OCI-LY7 (cell line): ENCODE data around the gene COP1. TPM values are rescaled to one million over a fixed set of nuclear protein-coding genes. Genes with fewer than 3 reads are reported as not detected.

Source experiments
- BruUV-seq: library from RNA; stranded (reverse); fragments of 400-500 nt; replicated peaks from 2 replicates; lab custom pipeline; 2021; lab: Mats Ljungman, UMichigan
- CTCF ChIA-PET: fragments of 300-600 bp; sonication (Branson Sonifier 250); formaldehyde crosslinking; loops from one replicate; lab custom pipeline; 2022; ENCODE audit warnings: antibody characterized with exemption; ENCODE audit not compliant: unreplicated experiment; lab: Charles Lee
- POLR2A ChIA-PET: fragments of 300-600 bp; sonication (Branson Sonifier 250); formaldehyde crosslinking; loops from one replicate; lab custom pipeline; 2022; ENCODE audit warnings: antibody characterized with exemption; lab: Charles Lee
- DNase-seq: peaks from one replicate; pipeline ENCODE4 v3.0.0-alpha.2; 2015; ENCODE audit warnings: low spot score
- H2AFZ ChIP-seq: fragments of 200-600 bp; sonication (generic), shearing (Covaris generic); 2 replicates; pipeline ENCODE4 v1.6.1; 2014; ENCODE audit warnings: mild to moderate bottlenecking, antibody characterized with exemption, low read length, moderate library complexity
- H3K27ac ChIP-seq: fragments of 200-600 bp; sonication (generic); 2 replicates; pipeline ENCODE4 v1.5.1; 2014; ENCODE audit warnings: mixed run types, low read depth, mild to moderate bottlenecking, moderate library complexity, low read length, inconsistent platforms; ENCODE audit not compliant: poor library complexity, severe bottlenecking
- H3K36me3 ChIP-seq: fragments of 200-600 bp; sonication (generic); 2 replicates; pipeline ENCODE4 v1.6.1; 2014; ENCODE audit warnings: mild to moderate bottlenecking, antibody characterized with exemption, low read length, moderate library complexity, mixed read lengths; ENCODE audit not compliant: insufficient read depth
- H3K4me1 ChIP-seq: fragments of 200-600 bp; sonication (generic); 2 replicates; pipeline ENCODE4 v1.5.1; 2014; ENCODE audit warnings: mild to moderate bottlenecking, low read length; ENCODE audit not compliant: insufficient read depth, poor library complexity, severe bottlenecking
- H3K4me2 ChIP-seq: fragments of 200-600 bp; sonication (generic); 2 replicates; pipeline ENCODE4 v1.6.1; 2014; ENCODE audit warnings: mild to moderate bottlenecking, low read length
- H3K4me3 ChIP-seq: fragments of 200-600 bp; sonication (generic); 2 replicates; pipeline ENCODE4 v1.5.1; 2014; ENCODE audit warnings: mild to moderate bottlenecking, low read depth, low read length; ENCODE audit not compliant: poor library complexity, severe bottlenecking
- H3K79me2 ChIP-seq: fragments of 200-600 bp; sonication (generic); 2 replicates; pipeline ENCODE4 v1.6.1; 2016; ENCODE audit warnings: low read depth, mild to moderate bottlenecking, low read length, moderate library complexity, mixed read lengths; ENCODE audit not compliant: insufficient read depth
- H3K9me2 ChIP-seq: fragments of 200-600 bp; sonication (generic); 2 replicates; pipeline ENCODE4 v1.6.1; 2016; ENCODE audit warnings: mild to moderate bottlenecking, low read length, mixed read lengths; ENCODE audit not compliant: insufficient read depth
- H3K9me3 ChIP-seq: fragments of 200-600 bp; sonication (generic); 2 replicates; pipeline ENCODE4 v1.6.1; 2014; ENCODE audit warnings: mild to moderate bottlenecking, mixed run types, low read length, mixed read lengths
- H4K20me1 ChIP-seq: fragments of 200-600 bp; sonication (generic); 2 replicates; pipeline ENCODE4 v1.6.1; 2014; ENCODE audit warnings: mild to moderate bottlenecking, antibody characterized with exemption, low read length, moderate library complexity, mixed read lengths; ENCODE audit not compliant: insufficient read depth
- CTCF ChIP-seq: fragments of 200-600 bp; sonication (generic); conservative IDR thresholded peaks from 2 replicates; pipeline ENCODE4 v1.5.1; 2014; ENCODE audit warnings: mild to moderate bottlenecking, antibody characterized with exemption, low read length, moderate library complexity, mixed read lengths
- EZH2phosphoT487 ChIP-seq: fragments of 200-600 bp; sonication (generic); IDR thresholded peaks from 2 replicates; pipeline ENCODE4 v1.6.1; 2018; ENCODE audit warnings: low read depth, borderline replicate concordance, mild to moderate bottlenecking, mixed run types, antibody characterized with exemption, low read length, moderate library complexity, mixed read lengths
- intact Hi-C: fragments of 100-400 bp; cut with micrococcal nuclease; formaldehyde crosslinking; loops from one replicate; pipeline ENCODE4 v1.10.0; 2022; ENCODE audit not compliant: unreplicated experiment
- total RNA-seq, 2 experiments: library from RNA; depleted of rRNA in 1 of 2; stranded (reverse); fragments of >200 nt in 1 of 2; shearing (Covaris generic) in 1 of 2; gene quantifications; 2 replicates each; pipeline ENCODE4 v1.2.3, GENCODE V29; 2014 to 2022

Gene COP1
- total RNA-seq, 2 experiments from 2014 or later, result 75.2 to 76.9 TPM

GRCh38 chr1:176101951-176102642, 105.0 kb downstream of the COP1 start:
- no TSS peak for BruUV-seq
- H3K36me3 ChIP-seq, result peaks cover 66% of the 10 kb centered on the region
- no peaks in the 10 kb centered on the region for H3K9me3 ChIP-seq
- H3K9me2 ChIP-seq, result no peaks in the 10 kb centered on the region
- no peaks in the 10 kb centered on the region for H3K4me1 ChIP-seq
- no peak overlapping the region for H3K4me3 ChIP-seq
- no peak for DNase-seq
- POLR2A ChIA-PET, result interaction anchor here (0.6 to 1.5 kb wide), 2 partner anchors 18 to 37 kb away, joined by 3 to 4 read pairs; no protein-coding TSS in a partner anchor
- CTCF ChIA-PET, result no interaction called here
- TF ChIP-seq EZH2phosphoT487, result no peak
- no peak for TF ChIP-seq CTCF
- no peaks in the 10 kb centered on the region for H3K79me2 ChIP-seq
- no peaks in the 10 kb centered on the region for H4K20me1 ChIP-seq
- intact Hi-C loops, result no loop called here
- no peak overlapping the region for H3K27ac ChIP-seq
- H3K4me2 ChIP-seq, result no peak overlapping the region
- H2AFZ ChIP-seq, result no peak overlapping the region

GRCh38 chr1:176098560-176098959, 108.5 kb downstream of the COP1 start:
- Histone ChIP-seq H3K9me2 (no peaks in the 10 kb centered on the region), H3K36me3 (peaks cover 68% of the 10 kb centered on the region), H3K79me2 (no peaks in the 10 kb centered on the region), H3K4me3 (no peak overlapping the region), H3K9me3 (no peaks in the 10 kb centered on the region), H3K4me1 (no peaks in the 10 kb centered on the region), H4K20me1 (no peaks in the 10 kb centered on the region), H3K4me2 (no peak overlapping the region), H2AFZ (no peak overlapping the region), H3K27ac (no peak overlapping the region)
- CTCF ChIA-PET, result no interaction called here
- DNase-seq, result no peak
- POLR2A ChIA-PET, result no interaction called here
- no TSS peak for BruUV-seq
- TF ChIP-seq CTCF, result no peak
- no peak for TF ChIP-seq EZH2phosphoT487
- intact Hi-C loops, result no loop called here

GRCh38 chr1:176096015-176096414, 111.1 kb downstream of the COP1 start:
- Histone ChIP-seq H3K27ac (no peak overlapping the region), H3K36me3 (peaks cover 54% of the 10 kb centered on the region), H3K4me2 (no peak overlapping the region), H3K9me2 (no peaks in the 10 kb centered on the region), H3K79me2 (no peaks in the 10 kb centered on the region; the same call in 1 of the 2 replicates), H2AFZ (no peak overlapping the region), H3K9me3 (no peaks in the 10 kb centered on the region), H4K20me1 (no peaks in the 10 kb centered on the region), H3K4me1 (no peaks in the 10 kb centered on the region), H3K4me3 (no peak overlapping the region)
- no TSS peak for BruUV-seq
- intact Hi-C loops, result no loop called here
- ChIA-PET CTCF (no interaction called here), POLR2A (no interaction called here)
- TF ChIP-seq CTCF, result no peak
- no peak for TF ChIP-seq EZH2phosphoT487
- DNase-seq, result no peak
